Kidney glomerular epithelial cell (primary cell): Measurements from ENCODE around the gene APOBEC3A.
"Not testable (repeated sequence)": the region's sequence is repeated elsewhere in the genome, so short reads cannot be mapped to it uniquely, and the experiment has no call there.

ENCODE experiments used
- DNase-seq: peaks from one replicate; lab custom pipeline; 2025; lab: John Stamatoyannopoulos, UW

Gene APOBEC3A

DNA sequence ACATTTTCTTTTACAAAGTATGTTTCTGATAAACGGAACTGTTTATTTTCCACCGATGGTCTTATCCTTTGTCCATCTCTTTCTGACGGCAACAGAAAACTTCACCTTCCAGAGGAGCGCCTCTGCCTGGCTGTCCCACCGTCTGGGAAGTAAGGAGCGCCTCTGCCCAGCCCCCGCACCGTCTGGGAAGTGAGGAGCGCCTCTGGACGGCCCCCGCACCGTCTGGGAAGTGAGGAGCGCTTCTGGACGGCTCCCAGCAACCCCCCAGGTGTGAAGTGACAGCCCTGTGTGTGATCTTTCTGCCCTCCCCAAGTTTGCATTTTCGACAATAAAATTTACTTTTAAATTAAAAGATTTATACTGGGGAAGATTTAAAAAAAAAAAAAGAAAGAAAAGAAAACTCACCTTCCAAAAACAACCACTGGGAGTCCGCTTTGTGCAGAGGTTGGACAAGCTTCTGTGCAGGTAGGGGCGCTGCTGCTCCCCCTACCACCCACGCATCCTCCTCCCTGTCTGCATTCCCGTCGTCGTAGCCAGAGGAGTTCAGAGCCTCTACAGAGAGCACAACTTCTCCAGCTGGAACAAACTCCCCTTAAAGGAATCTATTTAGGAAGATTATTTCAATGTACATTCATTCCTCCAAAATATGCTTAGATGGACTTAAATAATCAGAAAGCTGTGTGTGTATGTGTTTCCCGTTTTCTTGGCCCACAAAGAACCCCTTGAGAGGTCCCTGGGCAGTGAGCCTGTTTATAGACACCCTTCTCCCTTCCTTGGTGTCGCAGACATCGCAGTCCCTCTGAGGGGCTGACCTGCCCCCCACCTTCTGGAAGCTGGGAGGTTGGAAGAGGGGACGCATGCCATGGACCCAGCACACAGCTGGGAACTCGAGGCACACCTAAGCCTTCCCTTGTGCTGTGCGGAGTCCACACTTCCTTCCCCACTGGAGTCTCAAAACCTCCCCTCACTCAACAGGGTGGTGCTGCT is 23.9 kb downstream of the APOBEC3A start:
- peak; percentile 33 for DNase-seq

GRCh38 chr22:38981992-38982927 is 24.9 kb downstream of the APOBEC3A start, which contains the start of gene APOBEC3B:
Gene APOBEC3B (plus strand): TSS chr22:38982347. CDS start chr22:38982454, 107 bp downstream.
- DNase-seq: peak; percentile 94

DNA sequence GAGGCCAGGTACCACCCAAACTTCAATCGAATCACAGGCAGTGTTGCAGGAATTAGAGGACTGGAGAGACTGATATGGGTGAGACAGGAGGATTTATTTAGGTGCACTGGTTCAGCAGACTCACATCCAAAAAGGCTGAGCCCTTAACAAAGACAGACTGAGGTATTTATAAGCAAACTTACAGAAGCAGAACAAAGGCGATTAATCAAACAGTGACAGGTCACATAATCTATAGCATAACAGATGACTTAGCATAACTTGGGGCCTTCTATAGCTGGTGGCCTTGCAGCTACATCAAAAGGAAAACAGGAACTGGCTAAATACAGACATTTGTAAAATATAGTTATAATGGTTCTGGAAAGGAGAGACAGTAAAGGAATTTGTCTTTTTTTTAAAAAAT is 26.8 kb downstream of the APOBEC3A start:
- DNase-seq: no peak

GRCh38 chr22:38984784-38985757 is 27.7 kb downstream of the APOBEC3A start:
- DNase-seq: peak; percentile 89

GRCh38 chr22:38986629-38987028 is 29.2 kb downstream of the APOBEC3A start:
- DNase-seq: no peak

- DNase-seq: no peak
These were observed 29.9 kb downstream of the APOBEC3A start for GRCh38 chr22:38987171-38987895.

DNA sequence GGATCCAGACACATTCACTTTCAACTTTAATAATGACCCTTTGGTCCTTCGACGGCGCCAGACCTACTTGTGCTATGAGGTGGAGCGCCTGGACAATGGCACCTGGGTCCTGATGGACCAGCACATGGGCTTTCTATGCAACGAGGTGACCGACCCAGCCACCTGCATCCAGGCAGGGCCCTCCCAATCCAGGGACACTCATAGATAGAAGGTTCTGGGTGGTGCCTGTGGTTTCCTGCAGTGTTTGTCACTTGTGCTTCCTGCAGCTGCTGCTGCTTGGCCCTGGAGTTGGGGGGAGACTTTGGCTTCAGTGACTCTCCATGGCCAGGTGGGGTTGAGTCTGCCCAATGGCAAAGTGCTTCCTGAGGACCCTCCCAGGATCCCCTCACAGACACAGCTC is 32.1 kb downstream of the APOBEC3A start:
- no peak for DNase-seq

DNA sequence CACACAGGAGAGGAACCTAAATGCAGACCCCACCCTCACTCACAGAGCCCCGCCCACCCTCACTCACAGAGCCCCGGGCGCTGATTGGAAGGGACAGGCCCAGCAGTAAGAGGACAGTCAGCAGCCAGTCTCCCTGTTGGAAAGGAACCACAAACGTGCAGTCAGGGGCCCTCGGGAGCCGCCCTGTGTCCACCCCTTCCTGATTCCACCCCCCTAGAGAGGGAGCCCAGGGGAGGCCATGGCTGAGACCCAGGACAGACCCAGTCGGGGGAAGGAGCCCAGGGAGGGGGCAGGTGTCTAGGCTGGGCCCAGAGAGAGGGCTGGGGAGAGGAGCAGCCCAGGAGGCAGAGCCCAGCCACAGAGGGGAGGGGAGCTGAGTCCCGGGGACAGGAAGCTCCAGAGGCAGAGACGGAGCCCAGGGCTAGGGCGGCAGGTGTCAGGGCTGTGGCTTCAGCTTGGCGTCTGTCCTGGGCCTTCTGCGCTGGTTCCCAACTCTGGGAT is 35.5 kb downstream of the APOBEC3A start:
- DNase-seq: not testable (repeated sequence)

DNA sequence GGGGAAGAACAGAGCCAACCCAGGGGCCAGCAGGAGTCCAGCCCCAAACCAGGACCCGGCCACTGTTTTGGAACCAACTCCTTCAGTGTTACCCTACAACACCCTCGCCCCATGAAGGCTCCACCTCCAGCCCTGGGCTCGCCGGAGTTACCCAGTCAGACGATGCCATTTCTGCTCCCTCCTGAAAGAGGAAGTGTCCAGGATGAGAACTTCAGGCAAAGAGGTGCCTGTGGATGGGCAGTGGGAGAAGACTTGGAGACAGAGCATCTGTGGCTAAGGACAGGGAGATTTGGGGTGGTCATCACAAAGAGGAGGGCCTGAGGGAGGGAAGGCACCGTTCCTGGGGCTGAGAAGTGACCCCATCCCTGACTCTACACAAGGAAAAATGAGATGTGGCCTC is 38.7 kb downstream of the APOBEC3A start:
- DNase-seq: no peak

DNA sequence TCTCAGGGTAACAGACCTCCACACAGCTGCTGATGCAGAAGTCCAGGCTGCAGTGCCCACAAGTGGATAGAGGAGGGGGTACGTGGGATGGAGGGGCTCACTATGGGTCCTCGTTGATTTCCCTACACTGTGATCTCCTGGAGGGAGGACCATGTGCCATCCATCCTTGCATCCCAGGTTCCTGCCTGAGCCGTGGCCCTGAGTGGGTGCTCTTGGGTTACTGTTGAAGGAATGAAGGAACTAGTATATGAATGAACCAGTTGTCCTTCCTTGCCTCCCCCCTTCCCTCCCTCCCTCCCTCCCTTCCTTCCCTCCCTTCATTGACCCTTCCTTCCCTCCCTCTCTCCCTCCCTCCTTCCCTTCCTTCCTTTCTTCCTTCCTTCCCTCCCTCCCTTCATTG is 40.1 kb downstream of the APOBEC3A start:
- DNase-seq: no peak

- DNase-seq: peak; percentile 84
These were observed 45.8 kb downstream of the APOBEC3A start for GRCh38 chr22:39003165-39003638.

GRCh38 chr22:39007177-39007576 is 49.8 kb downstream of the APOBEC3A start:
- no peak for DNase-seq

DNA sequence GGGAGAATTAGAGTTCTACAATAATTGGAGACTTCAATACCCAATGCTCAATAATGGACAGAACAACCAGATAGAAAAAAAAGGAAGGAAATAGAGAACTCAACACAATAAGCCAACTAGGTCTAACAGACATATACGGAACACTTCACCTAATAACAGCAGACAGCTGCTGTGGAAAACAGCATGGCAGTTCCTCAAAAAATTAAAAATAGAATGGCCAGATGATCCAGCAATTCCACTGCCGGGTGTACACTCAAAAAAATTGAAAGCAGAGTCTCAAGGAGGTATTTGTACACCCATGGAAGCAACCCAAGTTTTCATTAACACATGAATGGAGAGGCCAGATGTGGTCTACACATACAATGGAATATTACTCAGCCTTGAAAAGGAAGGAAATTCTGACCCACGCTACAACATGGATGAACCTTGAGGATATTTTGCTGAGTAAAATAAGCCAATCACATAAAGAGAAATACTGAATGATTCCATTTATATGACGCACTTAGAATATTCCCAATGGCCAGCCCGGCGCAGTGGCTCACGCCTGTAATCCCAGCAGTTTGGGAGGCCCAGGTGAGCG is 51.0 kb downstream of the APOBEC3A start:
- DNase-seq: not testable (repeated sequence)

DNA sequence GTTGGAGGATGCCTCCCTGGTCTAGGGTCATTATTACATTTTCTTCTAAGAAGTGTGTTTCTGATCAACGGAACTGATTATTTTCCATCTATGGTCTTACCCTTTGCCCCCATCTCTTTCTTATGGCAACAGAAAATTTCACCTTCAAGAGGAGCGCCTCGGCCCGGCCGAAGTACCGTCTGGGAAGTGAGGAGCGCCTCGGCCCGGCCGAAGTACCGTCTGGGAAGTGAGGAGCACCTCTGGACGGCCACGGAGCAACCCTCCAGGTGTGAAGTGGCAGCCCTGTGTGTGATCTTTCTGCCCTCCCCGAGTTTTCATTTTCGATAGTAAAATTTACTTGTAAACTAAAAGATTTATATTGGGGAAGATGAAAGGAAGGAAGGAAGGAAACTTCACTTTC is 53.5 kb downstream of the APOBEC3A start:
- DNase-seq: no peak
